ENCODE measurements around the gene IFT81.
"Not testable (repeated sequence)": the region's sequence is repeated elsewhere in the genome, so short reads cannot be mapped to it uniquely, and the experiment has no call there.

The IFT81 gene

GRCh38 chr12:110248096-110248447 lies 123.9 kb downstream of the IFT81 start:
- DNase-seq, result no peak

- DNase-seq, result no peak
These were observed 124.9 kb downstream of the IFT81 start for GRCh38 chr12:110249105-110249504.

GRCh38 chr12:110249716-110250225 lies 125.6 kb downstream of the IFT81 start:
- DNase-seq, result no peak

GRCh38 chr12:110251381-110251780 lies 127.2 kb downstream of the IFT81 start:
- no peak for DNase-seq

GRCh38 chr12:110252716-110253115 lies 128.6 kb downstream of the IFT81 start:
- no peak for DNase-seq

GRCh38 chr12:110253176-110253575 lies 129.0 kb downstream of the IFT81 start:
- DNase-seq, result no peak

GRCh38 chr12:110254971-110255540 lies 130.9 kb downstream of the IFT81 start:
- no peak for DNase-seq

- DNase-seq, result not testable (repeated sequence)
These were observed 131.8 kb downstream of the IFT81 start for GRCh38 chr12:110255890-110256456.

- no peak for DNase-seq
These were observed 132.7 kb downstream of the IFT81 start for GRCh38 chr12:110256780-110257431.

- no peak for DNase-seq
These were observed 134.3 kb downstream of the IFT81 start for GRCh38 chr12:110258466-110258865.

GRCh38 chr12:110262442-110263388 lies 138.6 kb downstream of the IFT81 start:
- DNase-seq, result no peak

GRCh38 chr12:110266381-110266960 lies 142.3 kb downstream of the IFT81 start:
- no peak for DNase-seq

- DNase-seq, result no peak
These were observed 142.9 kb downstream of the IFT81 start for GRCh38 chr12:110266980-110267620.

Data from activated CD4-positive, alpha-beta T cell treated with anti-CD3 and anti-CD28 coated beads, Interleukin-2, amount 50 U/mL, for 48 hours (primary cell).